GM10248 (cell line): Measurements from ENCODE around the gene ST8SIA3.

ENCODE experiments used
- CTCF ChIA-PET: fragments of 300-600 bp; sonication (Branson Sonifier 250); formaldehyde crosslinking; extraction: SDS; loops from one replicate; lab custom pipeline; 2021; ENCODE audit warnings: antibody characterized with exemption; lab: Yijun Ruan, JAX
- POLR2A ChIA-PET: fragments of 350-650 bp; sonication (Branson Sonifier 250); formaldehyde crosslinking; extraction: SDS; loops from one replicate; lab custom pipeline; 2020; ENCODE audit warnings: antibody characterized with exemption; lab: Yijun Ruan, JAX
- DNase-seq: peaks from one replicate; pipeline ENCODE4 v3.0.0; 2012; ENCODE audit errors: extremely low spot score
- TF ChIP-seq, protein P1 (sequence below): IDR thresholded peaks from 2 replicates; pipeline ENCODE4 v1.5.1; 2012; ENCODE audit warnings: mild to moderate bottlenecking, low read depth; ENCODE audit errors: extremely low read depth, missing control alignments, control extremely low read depth

ST8SIA3 gene

GRCh38 chr18:57359433-57359832 lies 7.1 kb downstream of the ST8SIA3 start:
- ChIA-PET POLR2A (no interaction called here), CTCF (no interaction called here)
- no peak for DNase-seq
- TF ChIP-seq, protein P1, sequence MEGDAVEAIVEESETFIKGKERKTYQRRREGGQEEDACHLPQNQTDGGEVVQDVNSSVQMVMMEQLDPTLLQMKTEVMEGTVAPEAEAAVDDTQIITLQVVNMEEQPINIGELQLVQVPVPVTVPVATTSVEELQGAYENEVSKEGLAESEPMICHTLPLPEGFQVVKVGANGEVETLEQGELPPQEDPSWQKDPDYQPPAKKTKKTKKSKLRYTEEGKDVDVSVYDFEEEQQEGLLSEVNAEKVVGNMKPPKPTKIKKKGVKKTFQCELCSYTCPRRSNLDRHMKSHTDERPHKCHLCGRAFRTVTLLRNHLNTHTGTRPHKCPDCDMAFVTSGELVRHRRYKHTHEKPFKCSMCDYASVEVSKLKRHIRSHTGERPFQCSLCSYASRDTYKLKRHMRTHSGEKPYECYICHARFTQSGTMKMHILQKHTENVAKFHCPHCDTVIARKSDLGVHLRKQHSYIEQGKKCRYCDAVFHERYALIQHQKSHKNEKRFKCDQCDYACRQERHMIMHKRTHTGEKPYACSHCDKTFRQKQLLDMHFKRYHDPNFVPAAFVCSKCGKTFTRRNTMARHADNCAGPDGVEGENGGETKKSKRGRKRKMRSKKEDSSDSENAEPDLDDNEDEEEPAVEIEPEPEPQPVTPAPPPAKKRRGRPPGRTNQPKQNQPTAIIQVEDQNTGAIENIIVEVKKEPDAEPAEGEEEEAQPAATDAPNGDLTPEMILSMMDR, result no peak

- CTCF ChIA-PET, result interaction anchor here (1.3 kb wide), 1 partner anchor 20 kb away, joined by 3 read pairs; no protein-coding TSS in a partner anchor
- POLR2A ChIA-PET, result no interaction called here
Measured at GRCh38 chr18:57362714-57363113, 10.4 kb downstream of the ST8SIA3 start.

DNA sequence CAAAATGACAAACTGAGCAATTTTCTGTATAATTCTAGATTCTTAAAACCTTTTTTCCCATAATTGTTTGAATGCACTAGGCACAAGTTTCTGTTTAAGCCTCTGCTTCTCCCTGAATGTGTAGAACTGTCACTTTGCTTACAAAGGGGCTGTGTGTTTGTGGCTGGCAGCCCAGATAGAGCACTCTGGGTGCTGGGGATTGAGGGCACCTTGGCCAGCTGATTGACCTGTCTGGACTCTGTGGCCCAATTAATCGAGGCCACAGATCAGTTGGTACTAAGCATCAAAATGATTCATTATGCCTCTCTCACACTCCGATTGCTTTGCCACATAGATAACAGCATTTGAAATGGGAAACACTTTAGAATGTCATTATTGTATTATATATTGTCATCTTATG lies 12.1 kb downstream of the ST8SIA3 start:
- CTCF ChIA-PET, result no interaction called here
- TF ChIP-seq, protein P1, result no peak
- POLR2A ChIA-PET, result no interaction called here
- DNase-seq, result no peak

More at GRCh38 chr18:57362714-57363113, 10.4 kb downstream of the ST8SIA3 start:
- TF ChIP-seq, protein P1, result no peak
- DNase-seq, result no peak

DNA sequence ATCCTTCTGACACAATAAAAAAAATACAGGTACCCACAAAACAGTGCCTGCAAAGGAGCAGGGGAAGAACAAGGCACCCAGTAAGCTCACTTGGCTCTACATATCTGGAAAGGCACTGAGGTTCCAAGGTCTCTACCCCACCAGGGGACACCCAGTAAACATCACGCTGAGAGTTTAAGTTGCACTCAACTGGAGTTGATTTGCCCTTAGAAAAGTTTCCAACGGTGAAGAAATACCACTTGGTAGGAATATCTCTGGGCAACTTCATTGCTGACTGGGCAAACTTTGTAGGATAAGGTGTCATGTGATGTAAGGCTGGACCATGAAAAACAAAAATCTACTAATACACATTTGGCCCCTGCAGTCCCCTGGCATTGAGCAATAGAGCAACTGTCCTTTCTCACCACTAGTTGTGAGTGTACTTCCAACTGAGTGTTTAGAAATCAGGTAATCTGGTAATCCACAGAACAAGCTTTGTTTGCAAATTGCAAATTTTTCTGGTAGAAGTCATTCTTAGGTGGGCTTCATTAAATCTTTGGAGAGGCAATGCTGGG lies 14.2 kb downstream of the ST8SIA3 start:
- ChIA-PET CTCF (interaction anchor here (1.1 kb wide), 1 partner anchor 16 kb away, joined by 3 read pairs; no protein-coding TSS in a partner anchor), POLR2A (no interaction called here)
- TF ChIP-seq, protein P1, result no peak
- no peak for DNase-seq

DNA sequence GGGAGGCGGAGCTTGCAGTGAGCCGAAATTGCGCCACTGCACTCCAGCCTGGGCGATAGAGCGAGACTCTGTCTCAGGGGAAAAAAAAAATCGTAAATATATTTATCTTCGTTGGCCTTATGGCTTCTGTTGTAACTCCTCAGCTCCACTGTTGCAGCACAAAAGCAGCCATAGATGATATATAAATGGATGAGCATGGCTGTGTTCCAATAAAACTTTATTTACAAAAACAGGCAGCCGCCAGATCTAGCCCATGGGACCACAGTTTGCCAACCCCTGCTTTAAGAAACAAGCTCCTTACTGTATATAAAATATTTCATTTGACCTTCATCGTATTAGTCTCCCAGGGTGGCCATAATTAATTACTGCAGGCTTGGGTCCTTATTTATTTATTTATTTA lies 20.1 kb downstream of the ST8SIA3 start:
- DNase-seq, result no peak
- TF ChIP-seq, protein P1, result no peak
- ChIA-PET CTCF (no interaction called here), POLR2A (no interaction called here)

GRCh38 chr18:57373017-57373416 lies 20.7 kb downstream of the ST8SIA3 start:
- POLR2A ChIA-PET, result no interaction called here
- no peak for DNase-seq
- CTCF ChIA-PET, result no interaction called here
- TF ChIP-seq, protein P1, result no peak
